HUES6 (cell line): ENCODE data around the gene U2SURP.
"Not testable (repeated sequence)": the region's sequence is repeated elsewhere in the genome, so short reads cannot be mapped to it uniquely, and the experiment has no call there.

Experiments
- H3K27ac ChIP-seq: 2 replicates; pipeline ENCODE4 v1.7.0; 2013; ENCODE audit warnings: low read depth, mild to moderate bottlenecking, low read length, inconsistent platforms
- H3K27me3 ChIP-seq: 2 replicates; pipeline ENCODE4 v1.6.1; 2013; ENCODE audit warnings: low read length; ENCODE audit not compliant: control insufficient read depth, insufficient read depth
- H3K36me3 ChIP-seq: 2 replicates; pipeline ENCODE4 v1.6.1; 2013; ENCODE audit warnings: low read length; ENCODE audit not compliant: control insufficient read depth, insufficient read depth
- H3K4me1 ChIP-seq: 2 replicates; pipeline ENCODE4 v1.6.1; 2013; ENCODE audit warnings: low read length; ENCODE audit not compliant: control insufficient read depth, insufficient read depth
- H3K4me3 ChIP-seq: 2 replicates; pipeline ENCODE4 v1.5.1; 2013; ENCODE audit warnings: low read depth, low read length
- H3K9ac ChIP-seq: one replicate; pipeline ENCODE4 v1.6.1; 2013; ENCODE audit warnings: mild to moderate bottlenecking, low read length
- H3K9me3 ChIP-seq: 2 replicates; pipeline ENCODE4 v1.6.1; 2013; ENCODE audit warnings: low read depth, low read length; ENCODE audit not compliant: control insufficient read depth, insufficient read depth

The U2SURP gene

DNA sequence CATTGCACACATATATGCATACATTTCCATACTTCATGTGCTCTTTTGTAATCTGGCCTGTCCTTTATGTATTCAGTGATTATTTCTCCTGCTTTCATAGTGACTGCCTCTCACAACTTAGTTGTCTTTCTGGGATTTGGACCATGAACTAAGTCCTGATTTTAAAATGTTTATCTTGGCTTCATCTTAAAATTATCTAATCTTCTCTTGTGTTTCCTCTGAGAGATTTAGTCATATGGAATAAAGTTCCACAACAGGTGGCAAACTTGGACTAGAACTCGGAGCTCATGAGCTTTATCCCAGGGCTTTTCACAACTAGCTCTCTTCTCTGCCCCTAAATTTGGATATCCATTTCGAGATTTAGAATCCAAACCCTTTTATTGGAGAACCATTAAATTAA, 44.3 kb downstream of the U2SURP start:
- no peak overlapping the region for H3K4me3 ChIP-seq
- no peak overlapping the region for H3K27ac ChIP-seq
- no peaks in the 10 kb centered on the region for H3K4me1 ChIP-seq
- no peak overlapping the region for H3K9ac ChIP-seq
- peaks cover 4% of the 10 kb centered on the region; the same call in 1 of the 2 replicates for H3K9me3 ChIP-seq
- no peaks in the 10 kb centered on the region for H3K27me3 ChIP-seq
- peaks cover 73% of the 10 kb centered on the region for H3K36me3 ChIP-seq

DNA sequence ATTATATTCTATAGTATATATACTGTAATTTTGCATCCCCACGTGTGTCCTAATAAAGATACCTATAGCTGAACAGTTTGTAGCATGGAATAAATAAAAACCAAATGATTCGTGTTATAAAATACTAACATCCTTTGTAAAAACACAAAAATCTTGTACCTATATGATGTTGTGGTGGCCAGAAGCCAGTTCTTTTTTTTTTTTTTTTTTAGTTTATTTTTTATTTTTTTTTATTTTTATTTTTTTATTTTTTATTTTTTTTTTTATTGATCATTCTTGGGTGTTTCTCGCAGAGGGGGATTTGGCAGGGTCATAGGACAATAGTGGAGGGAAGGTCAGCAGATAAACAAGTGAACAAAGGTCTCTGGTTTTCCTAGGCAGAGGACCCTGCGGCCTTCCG, 44.7 kb downstream of the U2SURP start:
- H3K9ac ChIP-seq, H3K4me1 ChIP-seq, H3K27me3 ChIP-seq, H3K27ac ChIP-seq, H3K9me3 ChIP-seq, H3K4me3 ChIP-seq: not testable (repeated sequence)
- H3K36me3 ChIP-seq = peaks cover 73% of the 10 kb centered on the region

DNA sequence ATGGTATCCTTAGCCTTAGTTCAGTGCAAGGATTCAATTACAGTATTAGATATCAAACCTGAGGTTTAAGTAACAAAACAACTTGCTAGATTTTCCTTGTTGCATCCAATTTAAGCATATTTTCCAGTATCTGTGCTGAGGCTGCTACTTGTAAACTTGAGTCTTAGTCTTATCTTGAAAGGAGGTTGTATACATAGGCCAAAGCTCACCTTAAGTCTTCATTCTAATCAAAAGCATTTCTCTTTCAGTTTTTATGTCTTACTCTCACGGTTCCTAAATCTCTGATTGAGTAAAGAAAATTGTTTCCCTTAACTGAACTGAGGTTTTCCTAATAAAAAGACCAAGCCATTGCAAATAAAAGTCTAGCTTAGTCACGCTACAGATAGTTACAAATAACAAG, 52.6 kb downstream of the U2SURP start:
- Histone ChIP-seq H3K4me1 (no peaks in the 10 kb centered on the region; the same call in 1 of the 2 replicates), H3K36me3 (peaks cover 89% of the 10 kb centered on the region), H3K9ac (no peak overlapping the region), H3K27me3 (no peaks in the 10 kb centered on the region), H3K27ac (no peak overlapping the region), H3K9me3 (no peaks in the 10 kb centered on the region), H3K4me3 (no peak overlapping the region)

- Histone ChIP-seq H3K36me3 (peaks cover 82% of the 10 kb centered on the region), H3K27ac (no peak overlapping the region), H3K9me3 (no peaks in the 10 kb centered on the region), H3K9ac (no peak overlapping the region), H3K4me3 (no peak overlapping the region), H3K27me3 (no peaks in the 10 kb centered on the region), H3K4me1 (no peaks in the 10 kb centered on the region; the same call in 1 of the 2 replicates)
Observed at GRCh38 chr3:143056372-143056771, 55.0 kb downstream of the U2SURP start.

DNA sequence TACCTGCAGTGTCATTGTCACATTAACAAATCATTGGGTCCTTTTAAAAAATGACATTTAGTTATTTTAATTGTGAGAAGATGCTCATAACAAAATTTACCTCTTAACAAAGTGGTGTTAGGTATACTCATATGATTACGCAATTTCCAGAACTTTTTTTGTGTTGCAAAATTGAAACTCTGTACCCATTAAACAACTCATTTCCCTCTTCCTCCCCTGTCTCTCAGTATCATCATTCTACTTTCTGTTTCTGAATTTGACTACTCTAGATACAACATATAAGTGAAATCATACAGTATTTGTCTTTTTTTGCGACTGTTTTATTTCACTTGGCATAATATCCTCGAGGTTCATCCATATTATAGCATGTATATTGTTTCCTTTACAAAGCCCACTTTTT, 59.5 kb downstream of the U2SURP start:
- no peaks in the 10 kb centered on the region; the same call in 1 of the 2 replicates for H3K4me1 ChIP-seq
- peaks cover 42% of the 10 kb centered on the region for H3K36me3 ChIP-seq
- no peak overlapping the region for H3K9ac ChIP-seq
- H3K27me3 ChIP-seq = no peaks in the 10 kb centered on the region
- no peak overlapping the region for H3K4me3 ChIP-seq
- no peaks in the 10 kb centered on the region for H3K9me3 ChIP-seq
- H3K27ac ChIP-seq = no peak overlapping the region

- Histone ChIP-seq H3K9me3 (no peaks in the 10 kb centered on the region), H3K27me3 (no peaks in the 10 kb centered on the region), H3K27ac (no peak overlapping the region), H3K9ac (no peak overlapping the region), H3K4me1 (peaks cover 6% of the 10 kb centered on the region), H3K36me3 (peaks cover 23% of the 10 kb centered on the region), H3K4me3 (no peak overlapping the region)
Observed at GRCh38 chr3:143063018-143063417, 61.6 kb downstream of the U2SURP start.

- Histone ChIP-seq H3K4me1 (peaks cover 11% of the 10 kb centered on the region), H3K4me3 (no peak overlapping the region), H3K9me3 (no peaks in the 10 kb centered on the region), H3K9ac (no peak overlapping the region), H3K27ac (no peak overlapping the region), H3K36me3 (peaks cover 14% of the 10 kb centered on the region; the same call in 1 of the 2 replicates), H3K27me3 (no peaks in the 10 kb centered on the region)
Observed at GRCh38 chr3:143064777-143065176, 63.4 kb downstream of the U2SURP start.

- no peak overlapping the region for H3K27ac ChIP-seq
- no peak overlapping the region for H3K9ac ChIP-seq
- H3K36me3 ChIP-seq = peaks cover 12% of the 10 kb centered on the region; the same call in 1 of the 2 replicates
- no peaks in the 10 kb centered on the region for H3K27me3 ChIP-seq
- peaks cover 14% of the 10 kb centered on the region for H3K4me1 ChIP-seq
- H3K4me3 ChIP-seq = no peak overlapping the region
- H3K9me3 ChIP-seq = no peaks in the 10 kb centered on the region
Observed at GRCh38 chr3:143065364-143065763, 64.0 kb downstream of the U2SURP start.

DNA sequence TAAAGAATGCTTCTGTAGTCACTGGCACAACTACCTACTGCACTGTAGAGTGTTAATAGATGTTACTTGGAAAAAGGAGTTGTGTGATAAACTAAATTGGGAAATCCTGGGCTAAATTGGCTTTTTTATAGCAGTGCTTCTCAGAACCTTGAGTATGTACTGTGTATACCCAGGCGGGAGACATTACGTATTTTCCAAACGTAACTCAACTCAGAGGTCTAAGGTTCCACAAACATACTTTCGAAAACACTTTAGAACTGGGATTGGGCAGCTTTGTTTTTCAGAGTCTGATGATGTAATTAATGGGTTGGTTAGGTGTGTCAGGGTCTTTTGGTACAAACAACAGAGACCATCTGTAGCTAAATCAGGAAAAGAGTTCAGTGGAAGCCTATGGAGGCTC, 64.7 kb downstream of the U2SURP start:
- no peak overlapping the region for H3K9ac ChIP-seq
- H3K9me3 ChIP-seq = no peaks in the 10 kb centered on the region
- H3K27me3 ChIP-seq = no peaks in the 10 kb centered on the region
- H3K4me3 ChIP-seq = no peak overlapping the region
- peaks cover 21% of the 10 kb centered on the region for H3K4me1 ChIP-seq
- peaks cover 9% of the 10 kb centered on the region; the same call in 1 of the 2 replicates for H3K36me3 ChIP-seq
- H3K27ac ChIP-seq = no peak overlapping the region

DNA sequence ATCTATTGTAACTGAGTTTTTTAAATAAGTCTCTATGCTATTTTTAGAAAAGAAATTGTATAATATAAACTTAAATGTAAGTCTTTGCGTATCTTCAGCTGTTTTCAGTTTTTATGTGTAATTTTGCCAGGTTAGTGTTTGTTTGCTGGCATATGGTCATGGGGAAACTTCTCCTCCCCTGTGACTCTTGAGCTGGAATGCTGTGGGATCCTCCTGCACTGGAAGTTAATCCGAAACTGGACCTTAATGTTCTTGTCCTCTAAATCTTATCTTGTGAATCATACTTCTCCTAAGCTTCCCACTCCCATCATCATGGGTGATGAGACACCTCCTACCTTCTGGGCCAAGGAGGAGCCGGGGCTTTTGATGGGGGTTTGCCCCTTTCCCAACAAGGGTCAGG, 65.8 kb downstream of the U2SURP start:
- no peak overlapping the region for H3K4me3 ChIP-seq
- H3K36me3 ChIP-seq = peaks cover 5% of the 10 kb centered on the region; the same call in 1 of the 2 replicates
- no peak overlapping the region for H3K9ac ChIP-seq
- no peaks in the 10 kb centered on the region for H3K27me3 ChIP-seq
- no peaks in the 10 kb centered on the region for H3K9me3 ChIP-seq
- no peak overlapping the region for H3K27ac ChIP-seq
- peaks cover 32% of the 10 kb centered on the region for H3K4me1 ChIP-seq

DNA sequence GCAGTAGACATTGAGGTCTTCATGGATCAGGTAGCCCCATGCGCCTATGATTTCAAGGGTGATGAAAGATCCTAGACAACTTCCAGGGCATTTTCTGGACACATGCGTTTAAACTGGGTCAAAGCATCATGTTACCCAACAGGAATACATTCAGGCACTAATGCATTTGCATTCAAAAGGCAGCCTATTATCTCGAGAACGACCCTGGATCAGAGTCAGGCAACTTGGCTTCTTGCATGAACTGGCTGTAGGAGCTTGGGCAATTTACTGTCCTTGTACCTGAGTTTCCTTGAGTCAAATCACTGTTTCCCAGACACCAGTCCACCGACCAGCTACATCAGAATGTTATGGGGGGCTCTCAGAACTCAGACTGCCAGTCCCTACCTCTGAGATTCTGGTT, 66.7 kb downstream of the U2SURP start:
- H3K9me3 ChIP-seq = no peaks in the 10 kb centered on the region
- H3K4me1 ChIP-seq = peaks cover 41% of the 10 kb centered on the region
- no peak overlapping the region; the same call in 1 of the 2 replicates for H3K4me3 ChIP-seq
- H3K36me3 ChIP-seq = peaks cover under 1% of the 10 kb centered on the region; the same call in 1 of the 2 replicates
- no peak overlapping the region for H3K9ac ChIP-seq
- no peak overlapping the region for H3K27ac ChIP-seq
- H3K27me3 ChIP-seq = no peaks in the 10 kb centered on the region
